Fibroblast of villous mesenchyme (primary cell): ENCODE data around the gene ZNF821. TPM values are rescaled to one million over a fixed set of nuclear protein-coding genes. Genes with fewer than 3 reads are reported as not detected.
"Not testable (repeated sequence)": the region's sequence is repeated elsewhere in the genome, so short reads cannot be mapped to it uniquely, and the experiment has no call there.

ENCODE experiments used
- DNase-seq: peaks from one replicate; pipeline ENCODE4 v3.0.0-alpha.2; 2010; ENCODE audit warnings: low read depth
- H3K4me3 ChIP-seq: 2 replicates; pipeline ENCODE4 v1.5.1; 2011; ENCODE audit warnings: low read depth, mild to moderate bottlenecking, low read length
- total RNA-seq: library from RNA; depleted of rRNA; stranded (reverse); fragments of >200 nt; gene quantifications from 2 replicates; pipeline ENCODE4 v1.2.3, GENCODE V29; 2012
- TF ChIP-seq, protein P1 (sequence below): IDR thresholded peaks from 2 replicates; pipeline ENCODE4 v1.5.1; 2012; ENCODE audit warnings: low read depth, mild to moderate bottlenecking, low read length; ENCODE audit not compliant: insufficient read depth

ZNF821 gene
- total RNA-seq, 1 donor = 3.9 TPM

DNA sequence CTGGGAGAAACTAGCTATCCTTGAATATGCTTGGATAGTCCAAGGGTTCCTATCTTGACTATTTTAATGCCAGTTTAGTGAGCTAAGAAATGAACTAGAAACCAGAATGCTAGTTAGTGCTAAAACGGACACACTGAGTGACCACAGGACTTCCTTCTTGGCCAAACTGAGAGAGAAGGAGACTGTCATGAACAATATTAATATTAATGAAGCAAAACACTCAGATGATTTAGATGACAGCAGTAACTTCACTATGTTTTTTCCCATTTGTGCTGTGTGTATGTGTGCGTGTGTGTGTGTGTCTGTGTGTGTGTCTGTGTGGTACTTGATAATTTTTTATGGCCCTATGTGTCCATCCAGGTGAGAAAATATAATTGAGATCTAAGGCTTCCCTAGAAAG, 40.4 kb downstream of the ZNF821 start:
- TF ChIP-seq, protein P1, sequence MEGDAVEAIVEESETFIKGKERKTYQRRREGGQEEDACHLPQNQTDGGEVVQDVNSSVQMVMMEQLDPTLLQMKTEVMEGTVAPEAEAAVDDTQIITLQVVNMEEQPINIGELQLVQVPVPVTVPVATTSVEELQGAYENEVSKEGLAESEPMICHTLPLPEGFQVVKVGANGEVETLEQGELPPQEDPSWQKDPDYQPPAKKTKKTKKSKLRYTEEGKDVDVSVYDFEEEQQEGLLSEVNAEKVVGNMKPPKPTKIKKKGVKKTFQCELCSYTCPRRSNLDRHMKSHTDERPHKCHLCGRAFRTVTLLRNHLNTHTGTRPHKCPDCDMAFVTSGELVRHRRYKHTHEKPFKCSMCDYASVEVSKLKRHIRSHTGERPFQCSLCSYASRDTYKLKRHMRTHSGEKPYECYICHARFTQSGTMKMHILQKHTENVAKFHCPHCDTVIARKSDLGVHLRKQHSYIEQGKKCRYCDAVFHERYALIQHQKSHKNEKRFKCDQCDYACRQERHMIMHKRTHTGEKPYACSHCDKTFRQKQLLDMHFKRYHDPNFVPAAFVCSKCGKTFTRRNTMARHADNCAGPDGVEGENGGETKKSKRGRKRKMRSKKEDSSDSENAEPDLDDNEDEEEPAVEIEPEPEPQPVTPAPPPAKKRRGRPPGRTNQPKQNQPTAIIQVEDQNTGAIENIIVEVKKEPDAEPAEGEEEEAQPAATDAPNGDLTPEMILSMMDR = no peak
- no peak for DNase-seq
- H3K4me3 ChIP-seq = no peak overlapping the region

DNA sequence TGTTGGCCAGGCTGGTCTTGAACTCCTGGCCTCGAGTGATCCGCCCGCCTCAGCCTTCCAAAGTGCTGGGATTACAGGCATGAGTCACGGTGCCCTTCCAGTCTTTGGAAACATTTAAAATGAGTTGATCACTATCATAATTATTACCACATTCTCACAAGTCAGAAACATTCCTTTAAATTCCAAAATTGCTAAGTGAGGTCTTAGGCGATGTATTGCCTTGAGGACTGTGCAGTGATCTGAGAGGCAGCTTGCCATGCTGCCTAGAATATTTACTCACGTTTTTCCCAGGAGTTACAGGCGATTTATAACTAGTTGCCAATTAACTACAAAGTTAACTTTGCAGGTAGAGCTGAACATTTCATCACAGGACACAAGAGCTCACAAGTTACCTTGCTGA, 43.9 kb downstream of the ZNF821 start:
- peak; percentile 47 for DNase-seq
- TF ChIP-seq, protein P1 = no peak
- H3K4me3 ChIP-seq = no peak overlapping the region

DNA sequence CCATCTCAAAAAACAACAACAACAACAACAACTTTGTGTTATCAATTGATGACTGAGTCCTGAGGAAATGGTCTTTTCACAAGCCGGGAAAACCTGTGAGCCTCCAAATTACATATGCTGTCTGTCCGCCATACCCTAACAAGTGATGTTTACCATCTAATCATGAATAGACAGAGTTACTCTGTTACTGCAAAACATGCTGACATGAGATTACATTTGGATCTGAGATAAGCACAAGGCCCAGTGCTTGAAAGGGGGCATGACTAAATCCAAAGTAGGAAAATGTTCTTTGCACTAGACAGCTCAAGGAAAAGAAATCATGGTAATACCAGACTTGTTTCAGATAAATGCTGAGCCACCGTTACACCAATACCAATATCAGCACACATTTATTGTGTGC, 46.8 kb downstream of the ZNF821 start:
- TF ChIP-seq, protein P1 = no peak
- H3K4me3 ChIP-seq = no peak overlapping the region
- DNase-seq = no peak

DNA sequence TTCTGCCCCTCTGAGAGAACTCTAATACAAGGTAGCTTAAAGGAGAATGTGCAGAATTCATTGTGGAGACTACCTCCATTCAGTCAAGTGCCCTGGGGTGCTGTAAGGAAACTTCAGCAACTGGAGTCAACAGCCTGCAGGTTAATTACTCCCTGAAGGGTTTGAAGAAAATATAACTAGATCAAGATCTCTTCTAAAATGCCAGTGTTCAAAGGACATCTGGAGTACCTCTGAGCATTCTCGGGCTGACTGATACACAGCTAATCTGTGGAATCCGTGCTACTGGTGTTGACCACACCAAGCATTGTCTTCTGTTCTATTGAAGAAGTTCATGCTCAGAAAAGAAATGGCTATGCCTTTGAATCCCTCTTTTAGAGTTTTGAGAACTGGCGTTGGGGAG, 49.7 kb downstream of the ZNF821 start:
- H3K4me3 ChIP-seq = no peak overlapping the region

DNA sequence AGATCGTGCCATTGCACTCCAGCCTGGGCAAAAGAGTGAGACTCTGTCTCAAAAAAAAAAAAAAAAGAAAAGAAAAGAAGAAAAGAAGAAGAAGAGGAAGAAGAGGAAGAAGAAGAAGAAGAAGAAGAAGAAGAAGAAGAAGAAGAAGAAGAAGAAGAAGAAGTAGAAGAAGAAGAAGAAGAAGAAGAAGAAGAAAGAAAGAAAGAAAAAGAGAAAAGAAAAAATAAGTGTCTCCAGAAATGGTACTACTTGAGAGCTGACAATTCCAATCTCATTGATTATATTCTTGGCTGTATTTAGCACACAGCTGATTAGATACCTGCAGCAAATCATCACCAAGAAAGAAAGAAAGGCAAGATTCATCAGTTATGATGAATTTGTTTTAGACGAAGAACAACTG, 51.9 kb downstream of the ZNF821 start:
- DNase-seq = not testable (repeated sequence)

More for the DNA sequence above, 49.7 kb downstream of the ZNF821 start:
- TF ChIP-seq, protein P1 = no peak
- no peak for DNase-seq

DNA sequence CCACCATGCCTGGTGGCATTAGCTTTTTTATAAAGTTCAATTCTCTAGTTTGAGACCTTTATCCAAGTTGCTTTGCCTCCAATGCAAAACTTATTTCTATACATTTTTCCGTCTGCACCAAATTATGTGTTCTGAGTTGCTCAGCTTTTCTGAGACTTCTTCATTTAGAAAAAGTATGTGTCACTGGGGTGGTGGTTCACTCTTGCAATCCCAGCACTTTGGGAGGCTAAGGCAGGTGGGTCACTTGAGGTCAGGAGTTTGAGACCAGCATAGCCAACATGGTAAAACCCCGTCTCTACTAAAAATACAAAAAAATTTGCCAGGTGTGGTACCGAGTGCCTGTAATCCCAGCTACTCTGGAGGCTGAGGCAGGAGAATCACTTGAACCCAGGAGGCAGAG, 52.3 kb downstream of the ZNF821 start:
- DNase-seq, H3K4me3 ChIP-seq: not testable (repeated sequence)

More for the DNA sequence above, 51.9 kb downstream of the ZNF821 start:
- not testable (repeated sequence) for H3K4me3 ChIP-seq

DNA sequence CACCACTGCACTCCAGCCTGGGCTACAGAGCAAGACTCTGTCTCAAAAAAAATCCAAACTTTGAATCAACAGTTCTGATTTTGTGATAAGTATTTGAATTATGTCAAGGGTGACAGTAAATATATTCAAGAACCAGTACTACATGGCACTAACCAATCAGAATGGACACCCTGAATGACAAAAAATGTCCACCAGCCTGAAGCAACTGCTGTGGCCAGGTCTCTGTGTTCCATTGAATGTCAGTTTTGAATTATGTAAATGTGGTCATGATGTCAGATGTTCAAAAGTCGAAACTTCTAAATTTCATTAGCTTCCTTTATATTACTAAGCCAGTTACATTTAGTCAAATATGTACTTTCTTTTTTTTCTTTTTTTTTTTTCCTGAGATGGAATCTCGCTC, 53.6 kb downstream of the ZNF821 start:
- TF ChIP-seq, protein P1 = no peak
- no peak overlapping the region for H3K4me3 ChIP-seq
- no peak for DNase-seq

DNA sequence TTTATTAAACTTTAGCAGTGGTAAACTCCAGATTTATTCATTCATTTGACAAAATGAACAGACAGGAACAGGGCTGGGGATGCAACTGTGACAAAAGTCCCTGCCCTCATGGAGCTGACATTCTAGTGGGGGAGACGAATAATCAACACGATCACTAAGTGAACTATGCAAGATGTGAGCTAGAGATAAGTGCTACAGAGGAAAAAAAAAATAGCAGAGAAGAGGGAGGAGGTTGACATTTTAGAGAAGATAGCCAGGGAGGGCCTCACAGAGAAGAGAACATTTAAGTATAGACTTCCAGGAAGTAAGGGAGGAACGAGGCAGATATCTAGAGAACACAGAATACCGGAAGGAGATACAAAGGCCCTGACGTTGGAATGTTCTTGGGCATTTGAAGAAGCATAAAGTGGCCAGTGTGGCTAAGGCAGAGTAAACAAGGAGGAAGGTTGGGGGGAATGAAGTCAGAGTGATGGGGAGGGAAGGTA, 57.4 kb downstream of the ZNF821 start:
- no peak overlapping the region for H3K4me3 ChIP-seq
- TF ChIP-seq, protein P1 = no peak
- DNase-seq = no peak

DNA sequence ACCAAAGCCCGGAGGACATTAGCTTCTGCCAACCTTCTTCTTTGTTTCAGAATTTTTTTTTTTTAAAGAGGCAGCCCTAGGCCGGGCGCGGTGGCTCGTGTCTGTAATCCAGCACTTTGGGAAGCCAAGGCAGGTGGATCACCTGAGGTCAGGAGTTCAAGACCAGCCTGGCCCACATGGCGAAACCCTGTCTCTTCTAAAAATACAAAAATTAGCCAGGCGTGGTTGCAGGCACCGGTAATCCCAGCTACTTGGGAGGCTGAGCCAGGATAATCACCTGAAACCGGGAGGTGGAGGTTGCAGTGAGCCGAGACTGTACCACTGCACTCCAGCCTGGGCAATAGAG, 66.9 kb downstream of the ZNF821 start:
- not testable (repeated sequence) for H3K4me3 ChIP-seq, DNase-seq
